Transverse colon (tissue), 4 donors: Measurements from ENCODE around the gene ANKRD33B. TPM values are rescaled to one million over a fixed set of nuclear protein-coding genes. Genes with fewer than 3 reads are reported as not detected.
A peak's percentile ranks its signal among the peaks of the same experiment; 100 is the strongest.
"Not testable (repeated sequence)": the region's sequence is repeated elsewhere in the genome, so short reads cannot be mapped to it uniquely, and the experiment has no call there.

Experiments
- DNase-seq: peaks from one replicate; pipeline ENCODE4 v3.0.0-alpha.2; 2019
- H3K27ac ChIP-seq, 4 donors: fragments of 200-600 bp; sonication (generic); 2 replicates each; pipeline ENCODE4 v1.5.1; 2016 to 2018; ENCODE audit warnings: inconsistent platforms in 4 of 4
- H3K27me3 ChIP-seq: fragments of 200-600 bp; sonication (generic); 2 replicates; pipeline ENCODE4 v1.5.1; 2017; ENCODE audit warnings: inconsistent platforms
- H3K36me3 ChIP-seq, 4 donors: fragments of 200-600 bp; sonication (generic); 2 replicates each; pipeline ENCODE4 v1.5.1; 2017 to 2019; ENCODE audit warnings: inconsistent platforms in 4 of 4
- H3K4me1 ChIP-seq, 4 donors: fragments of 200-600 bp; sonication (generic); 2 replicates each; pipeline ENCODE4 v1.5.1; 2017 to 2020; ENCODE audit warnings: inconsistent platforms in 4 of 4
- H3K4me3 ChIP-seq, 4 donors: fragments of 200-600 bp; sonication (generic); 1 replicate in 1 of 4; 2 replicates in 3 of 4; pipeline versions ENCODE4 v1.5.1 to v1.6.1; 2017 to 2019; ENCODE audit warnings: inconsistent platforms in 4 of 4
- H3K9me3 ChIP-seq, 2 donors: fragments of 200-600 bp; sonication (generic); 2 replicates each; pipeline ENCODE4 v1.5.1; 2017 to 2019; ENCODE audit warnings: inconsistent platforms in 2 of 2
- CTCF ChIP-seq, 5 experiments: fragments of 200-600 bp in 3 of 5; fragments of 450-650 bp in 2 of 5; sonication (generic) in 3 of 5; IDR thresholded peaks; 1 replicate in 2 of 5; 2 replicates in 3 of 5; pipeline ENCODE4 v1.5.1; 2016 to 2017; ENCODE audit warnings: antibody characterized with exemption in 5 of 5, inconsistent platforms in 3 of 5, mild to moderate bottlenecking in 2 of 5, moderate library complexity in 1 of 5
- EP300 ChIP-seq: sonication (generic); formaldehyde crosslinking; IDR thresholded peaks from one replicate; pipeline ENCODE4 v1.6.1; 2017; ENCODE audit warnings: antibody characterized with exemption, low read depth
- POLR2A ChIP-seq: fragments of 450-650 bp; IDR thresholded peaks from one replicate; pipeline ENCODE4 v1.6.1; 2016; ENCODE audit warnings: antibody characterized with exemption, mild to moderate bottlenecking, moderate library complexity
- POLR2AphosphoS5 ChIP-seq, 3 donors: sonication (generic); formaldehyde crosslinking; IDR thresholded peaks; one replicate each; pipeline ENCODE4 v1.6.1; 2016; ENCODE audit warnings: antibody characterized with exemption in 3 of 3
- WGBS, 2 donors: methylation state at CpG; one replicate each; pipeline ENCODE4 v1.1.5; 2018; ENCODE audit warnings: low coverage in 1 of 2; 5-methylcytosine and 5-hydroxymethylcytosine counted together
- in situ Hi-C, 4 donors: fragments of 200-750 bp; cut with MboI; loops; one replicate each; pipeline versions ENCODE4 v1.15.0 to v1.15.1; 2017; ENCODE audit warnings: low sequenced_read_pairs in 3 of 4, low pct_ligation_motif_present in 1 of 4, low pct_unique_long_range_greater_than_20kb in 1 of 4
- intact Hi-C: fragments of 100-400 bp; cut with DNase I; formaldehyde crosslinking; loops from one replicate; pipeline ENCODE4 v1.15.1; 2023; ENCODE audit warnings: low total_unique reads
- total RNA-seq, 4 donors: library from RNA; depleted of rRNA; stranded (reverse); fragments of >200 nt; gene quantifications; one replicate each; pipeline ENCODE4 v1.1.0, GENCODE V29; 2016

Gene ANKRD33B
- total RNA-seq, 4 donors from 2014 or later = 0.20 to 3.2 (median 1.4) TPM

- WGBS, 2 donors = 44 to 70% methylated on average over 3 to 8 of the region's 8 CpGs
- H3K36me3 ChIP-seq = no peaks in the 10 kb centered on the region
- no peaks in the 10 kb centered on the region for H3K9me3 ChIP-seq
- peaks cover 9 to 34% (median 20%) of the 10 kb centered on the region in 4 donors for H3K4me1 ChIP-seq
- intact Hi-C loops (no loop called here), in situ Hi-C loops (no loop called here)
- TF ChIP-seq POLR2AphosphoS5 (IDR thresholded peaks at IDR 0.05) = no peak
- TF ChIP-seq POLR2A = no peak
- TF ChIP-seq EP300 = no peak
- H3K27ac ChIP-seq = peak overlapping the region; percentile 17 to 42 (median 34)
- no peak for DNase-seq
- H3K4me3 ChIP-seq = peak overlapping the region in 1 of 4 donors; percentile 17
- peaks cover 48% of the 10 kb centered on the region for H3K27me3 ChIP-seq
These were observed 2.7 kb downstream of the ANKRD33B start for GRCh38 chr5:10566543-10567068.

GRCh38 chr5:10567121-10567591 lies 3.3 kb downstream of the ANKRD33B start:
- DNase-seq = no peak
- Histone ChIP-seq H3K27me3 (peaks cover 42% of the 10 kb centered on the region), H3K9me3 (no peaks in the 10 kb centered on the region), H3K4me3 (peak overlapping the region in 1 of 4 donors; percentile 13), H3K4me1 (peaks cover 9 to 34% (median 20%) of the 10 kb centered on the region in 4 donors), H3K27ac (peak overlapping the region in 3 of 4 donors; percentile 17 to 42 (median 41)), H3K36me3 (no peaks in the 10 kb centered on the region)
- intact Hi-C loops (no loop called here), in situ Hi-C loops (no loop called here)
- TF ChIP-seq POLR2A (no peak), CTCF (IDR thresholded peaks at IDR 0.05) (no peak), EP300 (no peak), POLR2AphosphoS5 (IDR thresholded peaks at IDR 0.05) (no peak)
- 76 to 86% methylated on average over 8 to 10 of the region's 10 CpGs for WGBS, 2 donors

- in situ Hi-C loops = no loop called here
- Histone ChIP-seq H3K9me3 (no peaks in the 10 kb centered on the region), H3K4me3 (peak overlapping the region in 1 of 4 donors; percentile 13), H3K27me3 (peaks cover 35% of the 10 kb centered on the region), H3K36me3 (no peaks in the 10 kb centered on the region), H3K27ac (peak overlapping the region in 3 of 4 donors; percentile 17 to 42 (median 41)), H3K4me1 (peaks cover 8 to 31% (median 17%) of the 10 kb centered on the region in 4 donors)
- intact Hi-C loops = no loop called here
- TF ChIP-seq POLR2AphosphoS5 (IDR thresholded peaks at IDR 0.05) (peak in 2 of 3 donors; percentile 72 to 78), POLR2A (no peak), CTCF (IDR thresholded peaks at IDR 0.05) (no peak)
- no peak for DNase-seq
- 55 to 57% methylated on average over 3 to 4 of the region's 4 CpGs for WGBS, 2 donors
These were observed 4.0 kb downstream of the ANKRD33B start for GRCh38 chr5:10567781-10568321.

GRCh38 chr5:10570540-10570939 lies 6.7 kb downstream of the ANKRD33B start:
- DNase-seq, H3K9me3 ChIP-seq, H3K4me3 ChIP-seq, H3K36me3 ChIP-seq, in situ Hi-C loops, H3K4me1 ChIP-seq, H3K27ac ChIP-seq, intact Hi-C loops, H3K27me3 ChIP-seq: not testable (repeated sequence)
- WGBS, 2 donors = 81 to 95% methylated on average over 2 of the region's 2 CpGs

- DNase-seq = no peak
These were observed 8.6 kb downstream of the ANKRD33B start for GRCh38 chr5:10572451-10572850.

More at GRCh38 chr5:10572451-10572850, 8.6 kb downstream of the ANKRD33B start:
- no peaks in the 10 kb centered on the region for H3K36me3 ChIP-seq
- in situ Hi-C loops (no loop called here), intact Hi-C loops (no loop called here)
- TF ChIP-seq POLR2A (no peak), CTCF (IDR thresholded peaks at IDR 0.05) (no peak), POLR2AphosphoS5 (IDR thresholded peaks at IDR 0.05) (no peak), EP300 (no peak)
- H3K4me1 ChIP-seq = peaks cover 0 to 6% (median 0%) of the 10 kb centered on the region in 4 donors
- H3K9me3 ChIP-seq = no peaks in the 10 kb centered on the region
- 87 to 94% methylated on average over 3 to 7 of the region's 7 CpGs for WGBS, 2 donors
- H3K27me3 ChIP-seq = no peaks in the 10 kb centered on the region
- H3K27ac ChIP-seq = no peak overlapping the region
- no peak overlapping the region for H3K4me3 ChIP-seq
